HG03558 (cell line): ENCODE results near the gene TGFBR3L.

Source experiments
- ATAC-seq: cut with Tn5 transposase; IDR thresholded peaks from one replicate; pipeline ENCODE4 v1.9.1; 2021; ENCODE audit warnings: moderate number of reproducible peaks; ENCODE audit not compliant: unreplicated experiment; ENCODE audit errors: extremely low read depth

Gene TGFBR3L

GRCh38 chr19:7902796-7903243, 11.8 kb upstream of the TGFBR3L start:
- no peak for ATAC-seq

- peak; percentile 80 for ATAC-seq
These were observed 11.2 kb upstream of the TGFBR3L start, which contains the start of gene MAP2K7 for GRCh38 chr19:7903244-7904073. Gene MAP2K7, plus strand, starts transcription at chr19:7903877. Its CDS starts 68 bp downstream, at chr19:7903945.

DNA sequence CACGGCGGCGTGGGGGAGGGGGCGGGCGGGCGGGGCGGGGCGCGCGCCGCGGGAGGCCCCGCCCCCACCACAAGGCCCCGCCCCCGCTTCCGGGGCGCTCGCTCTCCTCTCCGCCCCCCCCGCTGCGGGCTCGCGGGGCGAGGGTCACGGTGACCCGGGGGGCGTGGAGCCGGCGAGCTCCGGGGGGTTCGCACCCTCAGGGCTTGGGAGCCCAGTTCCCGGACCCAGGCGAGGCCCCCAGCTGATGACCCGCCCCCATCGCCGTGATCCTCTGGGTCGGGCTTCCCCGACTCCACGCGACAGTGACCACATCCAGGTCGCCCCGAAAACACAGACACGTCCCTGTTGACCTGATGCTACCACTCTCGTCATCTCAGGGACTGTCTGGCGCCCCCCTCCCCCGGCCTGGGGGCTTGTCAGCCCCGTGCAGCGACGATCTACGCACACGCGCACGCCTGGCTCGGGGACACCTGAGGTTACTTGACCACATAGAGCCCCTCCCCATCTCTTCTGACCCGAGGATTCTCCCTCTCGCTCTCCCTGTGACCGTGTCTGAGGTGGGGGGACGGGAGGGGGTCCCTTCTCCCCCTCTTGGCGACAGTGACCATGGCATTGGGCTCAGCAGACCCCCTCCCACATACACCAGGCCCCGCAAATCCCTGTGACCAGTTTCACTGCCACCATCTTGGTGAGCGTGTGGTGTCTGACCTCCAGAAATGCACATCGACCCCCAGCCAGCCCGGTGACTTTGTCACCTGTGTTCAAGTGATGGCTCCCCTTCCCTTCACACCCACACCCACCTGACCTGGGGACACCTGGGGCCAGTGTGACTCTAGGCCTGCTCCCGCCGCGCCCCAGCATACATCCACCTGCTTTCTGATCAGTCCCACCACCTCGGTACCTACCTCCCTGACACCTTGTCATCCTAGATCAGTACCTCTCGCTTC, 10.3 kb upstream of the TGFBR3L start:
- ATAC-seq, result peak; percentile 1

- no peak for ATAC-seq
These were observed 9.4 kb upstream of the TGFBR3L start for GRCh38 chr19:7905268-7905667.

DNA sequence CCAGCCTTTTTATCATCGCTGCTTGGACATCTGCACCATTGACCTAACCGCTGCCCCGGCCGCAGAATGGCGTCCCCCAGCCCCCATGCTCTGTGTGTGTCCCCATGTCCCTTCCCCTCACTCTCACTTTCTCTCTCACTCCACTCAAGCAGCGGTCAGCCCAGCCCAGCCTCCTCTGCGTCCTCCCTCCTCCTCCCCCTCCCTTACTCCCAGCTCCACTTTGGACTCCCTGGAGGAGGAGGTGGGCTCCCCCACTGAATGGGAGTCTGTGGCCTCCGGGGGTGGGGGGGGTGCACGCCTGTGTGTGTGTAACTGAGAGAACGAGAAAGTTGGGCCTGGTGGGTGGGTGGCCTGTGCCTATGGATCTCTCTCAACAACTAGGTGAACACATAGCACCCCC, 8.8 kb upstream of the TGFBR3L start:
- no peak for ATAC-seq

- ATAC-seq, result no peak
These were observed 7.5 kb upstream of the TGFBR3L start for GRCh38 chr19:7907122-7907521.

- ATAC-seq, result no peak
These were observed 7.1 kb upstream of the TGFBR3L start for GRCh38 chr19:7907544-7907943.

GRCh38 chr19:7908078-7908699, 6.4 kb upstream of the TGFBR3L start:
- ATAC-seq, result no peak

DNA sequence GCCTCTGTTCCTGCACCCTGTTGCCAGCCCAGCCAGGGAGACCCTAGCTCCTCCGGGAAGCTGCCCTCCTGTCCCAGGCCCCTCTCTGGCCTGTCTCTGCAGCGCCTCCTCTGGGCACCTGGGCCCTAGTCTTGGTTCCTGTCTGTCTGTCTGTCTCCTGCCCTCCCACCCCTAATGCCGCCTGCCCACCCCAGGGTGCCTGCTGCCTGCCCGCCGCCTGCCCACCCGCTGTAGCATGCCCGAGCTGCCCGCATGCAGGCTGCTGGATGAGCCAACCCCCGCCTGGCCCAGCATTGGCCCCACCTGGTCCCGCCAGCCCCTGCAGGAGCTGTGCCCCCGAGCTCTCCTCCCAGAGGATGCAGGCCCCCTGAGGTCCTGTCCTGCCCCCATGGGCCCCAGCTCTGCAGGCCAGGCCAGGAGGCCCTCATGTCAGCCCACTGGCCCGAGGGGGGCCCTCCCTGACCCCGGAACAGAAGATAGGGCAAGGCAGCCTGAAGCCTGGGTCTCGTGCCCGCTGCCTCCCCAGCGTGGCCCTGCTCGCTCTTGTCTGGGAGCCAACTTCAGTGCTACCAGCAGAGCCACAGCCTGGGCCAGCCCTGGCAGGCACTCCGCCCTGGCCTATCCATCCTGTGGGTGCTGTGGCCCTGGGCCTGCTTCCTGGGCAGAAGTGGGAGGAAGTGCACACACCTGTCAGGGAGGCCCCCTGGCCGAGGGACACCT, 5.7 kb upstream of the TGFBR3L start:
- no peak for ATAC-seq

DNA sequence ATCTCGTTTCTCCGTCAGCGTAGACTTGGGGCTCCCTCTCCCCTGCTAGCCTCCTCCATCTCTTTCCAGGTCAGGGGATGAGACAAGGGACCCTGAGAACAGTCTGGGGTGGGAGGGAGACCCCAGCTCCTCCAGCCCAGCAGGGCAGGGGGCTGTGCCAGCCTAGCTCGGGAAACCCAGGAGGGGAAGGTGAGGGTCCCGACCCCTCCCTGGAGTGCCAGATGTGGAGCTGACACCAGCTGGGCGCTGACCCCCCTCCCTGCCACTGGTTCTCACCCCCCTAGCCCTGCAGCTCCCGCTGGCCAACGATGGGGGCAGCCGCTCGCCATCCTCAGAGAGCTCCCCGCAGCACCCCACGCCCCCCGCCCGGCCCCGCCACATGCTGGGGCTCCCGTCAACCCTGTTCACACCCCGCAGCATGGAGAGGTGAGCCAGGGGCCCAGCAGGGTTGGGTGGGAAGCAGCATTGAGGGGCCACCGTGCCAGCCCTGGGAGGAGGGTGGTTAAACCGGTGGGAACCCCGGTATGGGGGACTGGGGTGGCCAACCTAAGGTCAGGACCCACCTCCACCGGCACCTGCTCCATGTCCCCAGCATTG, 5.1 kb upstream of the TGFBR3L start:
- no peak for ATAC-seq

DNA sequence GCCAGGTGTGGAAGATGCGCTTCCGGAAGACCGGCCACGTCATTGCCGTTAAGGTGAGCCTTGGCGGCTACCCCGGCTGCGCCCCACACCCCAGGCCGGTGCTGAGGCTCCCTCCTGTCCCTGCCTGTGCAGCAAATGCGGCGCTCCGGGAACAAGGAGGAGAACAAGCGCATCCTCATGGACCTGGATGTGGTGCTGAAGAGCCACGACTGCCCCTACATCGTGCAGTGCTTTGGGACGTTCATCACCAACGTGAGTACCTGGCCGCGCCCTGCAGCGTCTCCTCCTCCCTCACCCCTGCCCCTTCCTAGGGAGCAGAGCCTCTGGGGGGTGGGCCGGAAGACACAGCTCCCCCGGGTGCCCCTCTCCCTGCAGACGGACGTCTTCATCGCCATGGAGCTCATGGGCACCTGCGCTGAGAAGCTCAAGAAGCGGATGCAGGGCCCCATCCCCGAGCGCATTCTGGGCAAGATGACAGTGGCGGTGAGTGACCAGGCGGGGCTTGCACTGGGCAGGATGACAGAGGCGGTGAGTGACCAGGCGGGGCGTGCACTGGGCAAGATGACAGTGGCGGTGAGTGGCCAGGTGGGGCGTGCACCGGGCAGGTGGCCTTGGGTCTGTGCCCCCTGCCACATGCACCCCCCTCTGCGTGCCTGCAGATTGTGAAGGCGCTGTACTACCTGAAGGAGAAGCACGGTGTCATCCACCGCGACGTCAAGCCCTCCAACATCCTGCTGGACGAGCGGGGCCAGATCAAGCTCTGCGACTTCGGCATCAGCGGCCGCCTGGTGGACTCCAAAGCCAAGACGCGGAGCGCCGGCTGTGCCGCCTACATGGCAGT, 4.1 kb upstream of the TGFBR3L start:
- ATAC-seq, result no peak

- ATAC-seq, result no peak
These were observed 3.0 kb upstream of the TGFBR3L start for GRCh38 chr19:7911508-7912143.

DNA sequence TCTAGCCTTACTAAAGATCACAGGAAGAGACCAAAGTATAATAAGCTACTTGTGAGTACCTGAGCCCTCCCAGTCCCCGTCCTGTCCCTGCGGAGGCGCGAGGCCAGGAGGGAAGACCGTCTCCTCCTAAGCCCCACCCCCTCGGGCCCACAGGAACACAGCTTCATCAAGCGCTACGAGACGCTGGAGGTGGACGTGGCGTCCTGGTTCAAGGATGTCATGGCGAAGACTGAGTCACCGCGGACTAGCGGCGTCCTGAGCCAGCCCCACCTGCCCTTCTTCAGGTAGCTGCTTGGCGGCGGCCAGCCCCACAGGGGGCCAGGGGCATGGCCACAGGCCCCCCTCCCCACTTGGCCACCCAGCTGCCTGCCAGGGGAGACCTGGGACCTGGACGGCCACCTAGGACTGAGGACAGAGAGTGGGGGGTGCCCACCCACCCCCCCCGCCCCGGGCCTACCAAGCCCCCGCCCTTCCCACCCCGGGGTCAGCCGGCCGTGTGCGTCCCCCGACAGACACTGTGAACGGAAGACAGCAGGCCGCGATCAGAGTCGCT, 2.4 kb upstream of the TGFBR3L start:
- no peak for ATAC-seq

DNA sequence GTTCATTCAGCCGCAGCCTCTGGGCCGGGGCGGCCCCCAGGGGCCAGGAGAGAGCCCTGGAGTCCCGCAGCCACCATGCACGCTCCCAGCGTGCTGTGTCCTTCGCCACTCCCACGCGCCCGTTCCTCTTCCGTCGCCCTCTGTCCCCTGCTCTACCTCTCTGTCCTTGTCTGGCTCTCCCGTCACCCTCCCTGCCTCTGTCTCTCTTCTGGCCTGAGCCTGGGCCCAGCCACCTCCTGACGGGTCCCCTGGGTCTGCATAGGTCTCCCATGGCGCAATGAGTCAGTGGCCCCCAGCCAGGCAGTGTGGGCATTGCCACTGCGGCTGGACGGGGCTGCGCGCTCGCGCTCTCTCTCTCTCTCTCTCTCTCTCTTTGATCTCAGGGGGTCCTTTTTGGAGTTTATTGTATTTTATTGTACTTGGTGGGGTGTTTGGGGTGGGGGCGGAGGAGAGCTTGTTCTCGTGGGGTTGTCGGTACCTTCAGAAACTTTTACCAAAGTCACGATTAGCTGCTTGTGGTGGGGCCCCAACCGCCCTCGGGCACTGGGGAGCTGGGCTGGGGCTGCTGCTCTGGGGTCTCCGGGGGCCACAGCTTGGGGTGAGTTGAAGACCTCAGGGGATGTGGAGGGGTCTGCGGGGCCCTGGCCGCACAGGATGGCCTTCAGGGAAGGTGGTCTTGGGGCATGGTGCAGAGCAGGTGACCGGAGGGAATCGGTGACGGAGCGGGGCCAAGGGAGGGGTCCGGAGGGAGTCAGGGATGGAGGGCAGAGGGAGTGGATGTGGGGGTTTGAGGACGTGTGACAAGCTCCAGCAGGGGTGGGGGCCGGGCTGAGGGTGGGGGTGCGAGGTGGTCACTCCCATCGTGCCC, 1.7 kb upstream of the TGFBR3L start:
- ATAC-seq, result no peak

- ATAC-seq, result no peak
These were observed 978 bp upstream of the TGFBR3L start for GRCh38 chr19:7913652-7914051.

DNA sequence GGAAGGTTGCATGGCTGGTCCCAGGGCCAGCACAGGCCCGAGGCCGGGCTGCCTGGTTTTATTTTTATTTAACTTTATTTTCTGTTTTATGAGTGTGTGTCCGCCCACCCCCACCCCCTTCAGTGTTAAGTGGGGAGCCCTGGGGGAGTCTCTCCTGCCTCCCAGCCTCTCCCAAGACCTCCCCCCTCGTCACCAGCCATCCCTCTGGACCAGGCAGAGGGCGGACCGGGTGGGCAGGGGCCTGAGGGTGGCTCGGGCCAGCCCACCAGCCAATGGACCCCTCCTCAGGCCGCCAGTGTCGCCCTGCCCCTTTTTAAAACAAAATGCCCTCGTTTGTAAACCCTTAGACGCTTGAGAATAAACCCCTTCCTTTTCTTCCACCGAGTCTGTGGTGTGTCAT, 531 bp upstream of the TGFBR3L start:
- ATAC-seq, result no peak
